ENCODE results near the gene PGLYRP3.

Gene PGLYRP3

GRCh38 chr1:153302308-153302707 lies 10.4 kb downstream of the PGLYRP3 start:
- Histone ChIP-seq H3K79me2 (ENCODE audit: control insufficient read depth, low read length) (no peaks in the 10 kb centered on the region), H3K4me1 (ENCODE audit: control insufficient read depth, low read length) (no peaks in the 10 kb centered on the region), H3K27me3 (ENCODE audit: control insufficient read depth, low read length) (0 out of 2 replicates have a peak, but pooled peaks cover 3% of the 10 kb centered on the region), H4K20me1 (ENCODE audit: control insufficient read depth, insufficient read depth, low read depth, low read length) (no peaks in the 10 kb centered on the region), H3K9me3 (ENCODE audit: control insufficient read depth, insufficient read depth, low read length) (no peaks in the 10 kb centered on the region), H3F3A (ENCODE audit: control insufficient read depth, insufficient read depth) (no peaks in the 10 kb centered on the region), H3K36me3 (ENCODE audit: control insufficient read depth, low read length) (no peaks in the 10 kb centered on the region), H3K4me3 (ENCODE audit: low read length) (no peak overlapping the region), H3K4me2 (ENCODE audit: low read length) (no peak overlapping the region), H3K9me2 (replicated peaks; ENCODE audit: control insufficient read depth, low read length) (no peaks in the 10 kb centered on the region), H3K27ac (ENCODE audit: low read depth, low read length) (no peak overlapping the region)
- TF ChIP-seq, protein P1, sequence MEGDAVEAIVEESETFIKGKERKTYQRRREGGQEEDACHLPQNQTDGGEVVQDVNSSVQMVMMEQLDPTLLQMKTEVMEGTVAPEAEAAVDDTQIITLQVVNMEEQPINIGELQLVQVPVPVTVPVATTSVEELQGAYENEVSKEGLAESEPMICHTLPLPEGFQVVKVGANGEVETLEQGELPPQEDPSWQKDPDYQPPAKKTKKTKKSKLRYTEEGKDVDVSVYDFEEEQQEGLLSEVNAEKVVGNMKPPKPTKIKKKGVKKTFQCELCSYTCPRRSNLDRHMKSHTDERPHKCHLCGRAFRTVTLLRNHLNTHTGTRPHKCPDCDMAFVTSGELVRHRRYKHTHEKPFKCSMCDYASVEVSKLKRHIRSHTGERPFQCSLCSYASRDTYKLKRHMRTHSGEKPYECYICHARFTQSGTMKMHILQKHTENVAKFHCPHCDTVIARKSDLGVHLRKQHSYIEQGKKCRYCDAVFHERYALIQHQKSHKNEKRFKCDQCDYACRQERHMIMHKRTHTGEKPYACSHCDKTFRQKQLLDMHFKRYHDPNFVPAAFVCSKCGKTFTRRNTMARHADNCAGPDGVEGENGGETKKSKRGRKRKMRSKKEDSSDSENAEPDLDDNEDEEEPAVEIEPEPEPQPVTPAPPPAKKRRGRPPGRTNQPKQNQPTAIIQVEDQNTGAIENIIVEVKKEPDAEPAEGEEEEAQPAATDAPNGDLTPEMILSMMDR (IDR thresholded peaks at IDR 0.05; ENCODE audit: low read depth, low read length, poor library complexity, severe bottlenecking): no peak
- no peak for TF ChIP-seq EZH2phosphoT487 (IDR thresholded peaks at IDR 0.05; ENCODE audit: borderline replicate concordance, low read length)

GRCh38 chr1:153293851-153294250 lies 18.9 kb downstream of the PGLYRP3 start:
- Histone ChIP-seq H3K36me3 (ENCODE audit: control insufficient read depth, low read length) (no peaks in the 10 kb centered on the region), H3K9me3 (ENCODE audit: control insufficient read depth, insufficient read depth, low read length) (no peaks in the 10 kb centered on the region), H3K27ac (ENCODE audit: low read depth, low read length) (no peak overlapping the region), H4K20me1 (ENCODE audit: control insufficient read depth, insufficient read depth, low read depth, low read length) (no peaks in the 10 kb centered on the region), H3K9me2 (replicated peaks; ENCODE audit: control insufficient read depth, low read length) (no peaks in the 10 kb centered on the region), H3K4me1 (ENCODE audit: control insufficient read depth, low read length) (peaks cover 10% of the 10 kb centered on the region), H3F3A (ENCODE audit: control insufficient read depth, insufficient read depth) (no peaks in the 10 kb centered on the region), H3K4me3 (ENCODE audit: low read length) (no peak overlapping the region), H3K27me3 (ENCODE audit: control insufficient read depth, low read length) (no peaks in the 10 kb centered on the region), H3K79me2 (ENCODE audit: control insufficient read depth, low read length) (no peaks in the 10 kb centered on the region), H3K4me2 (ENCODE audit: low read length) (no peak overlapping the region)
- TF ChIP-seq, protein P1 (IDR thresholded peaks at IDR 0.05; ENCODE audit: low read depth, low read length, poor library complexity, severe bottlenecking): no peak
- TF ChIP-seq EZH2phosphoT487 (IDR thresholded peaks at IDR 0.05; ENCODE audit: borderline replicate concordance, low read length): no peak

DNA sequence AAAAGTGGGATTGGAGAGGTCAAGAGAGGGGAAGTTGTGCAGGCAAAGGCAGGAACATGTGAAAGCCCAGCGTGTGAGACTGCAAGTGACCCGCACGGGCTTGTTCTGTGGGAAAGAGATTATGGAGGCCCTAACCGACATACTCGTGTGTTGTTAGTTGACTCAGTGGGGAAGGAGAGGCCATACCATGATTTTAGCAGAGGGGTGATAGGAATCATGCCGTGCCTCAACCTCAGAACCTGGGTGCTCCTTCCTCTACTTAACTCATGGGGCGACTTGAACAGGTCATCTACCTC lies 19.3 kb downstream of the PGLYRP3 start:
- Histone ChIP-seq H3F3A (ENCODE audit: control insufficient read depth, insufficient read depth) (no peaks in the 10 kb centered on the region), H3K27ac (ENCODE audit: low read depth, low read length) (no peak overlapping the region), H3K79me2 (ENCODE audit: control insufficient read depth, low read length) (no peaks in the 10 kb centered on the region), H3K36me3 (ENCODE audit: control insufficient read depth, low read length) (no peaks in the 10 kb centered on the region), H3K9me2 (replicated peaks; ENCODE audit: control insufficient read depth, low read length) (no peaks in the 10 kb centered on the region), H4K20me1 (ENCODE audit: control insufficient read depth, insufficient read depth, low read depth, low read length) (no peaks in the 10 kb centered on the region), H3K27me3 (ENCODE audit: control insufficient read depth, low read length) (no peaks in the 10 kb centered on the region), H3K9me3 (ENCODE audit: control insufficient read depth, insufficient read depth, low read length) (no peaks in the 10 kb centered on the region), H3K4me2 (ENCODE audit: low read length) (no peak overlapping the region), H3K4me3 (ENCODE audit: low read length) (no peak overlapping the region), H3K4me1 (ENCODE audit: control insufficient read depth, low read length) (peaks cover 10% of the 10 kb centered on the region)
- no peak for TF ChIP-seq EZH2phosphoT487 (IDR thresholded peaks at IDR 0.05; ENCODE audit: borderline replicate concordance, low read length)
- TF ChIP-seq, protein P1 (IDR thresholded peaks at IDR 0.05; ENCODE audit: low read depth, low read length, poor library complexity, severe bottlenecking): no peak

Measured in DOHH2 (cell line).